ENCODE measurements around the gene SUSD4.

Gene SUSD4

GRCh38 chr1:223208164-223209076 is 155.6 kb downstream of the SUSD4 start:
- DNase-seq: no peak

GRCh38 chr1:223207293-223208066 is 156.5 kb downstream of the SUSD4 start:
- DNase-seq: peak; percentile 15

GRCh38 chr1:223204424-223204823 is 159.6 kb downstream of the SUSD4 start:
- no peak for DNase-seq

- DNase-seq: no peak
Measured at GRCh38 chr1:223203694-223204093, 160.3 kb downstream of the SUSD4 start.

- no peak for DNase-seq
Measured at GRCh38 chr1:223203034-223203408, 161.0 kb downstream of the SUSD4 start.

- DNase-seq: no peak
Measured at GRCh38 chr1:223202376-223203033, 161.5 kb downstream of the SUSD4 start.

- DNase-seq: no peak
Measured at GRCh38 chr1:223201967-223202366, 162.0 kb downstream of the SUSD4 start.

GRCh38 chr1:223200903-223201302 is 163.1 kb downstream of the SUSD4 start:
- DNase-seq: no peak

GRCh38 chr1:223199094-223199647 is 164.8 kb downstream of the SUSD4 start:
- no peak for DNase-seq

- DNase-seq: no peak
Measured at GRCh38 chr1:223198628-223198965, 165.4 kb downstream of the SUSD4 start.

- DNase-seq: no peak
Measured at GRCh38 chr1:223197923-223198627, 165.9 kb downstream of the SUSD4 start.

- DNase-seq: no peak
Measured at GRCh38 chr1:223189903-223190724, 173.9 kb downstream of the SUSD4 start.

GRCh38 chr1:223189525-223189902 is 174.5 kb downstream of the SUSD4 start:
- DNase-seq: no peak

GRCh38 chr1:223188618-223189356 is 175.2 kb downstream of the SUSD4 start:
- DNase-seq: no peak

GRCh38 chr1:223186800-223187199 is 177.2 kb downstream of the SUSD4 start:
- no peak for DNase-seq

GRCh38 chr1:223183268-223183862 is 180.6 kb downstream of the SUSD4 start:
- DNase-seq: no peak

- DNase-seq: no peak
Measured at GRCh38 chr1:223180731-223181321, 183.2 kb downstream of the SUSD4 start.

GRCh38 chr1:223179786-223180185 is 184.2 kb downstream of the SUSD4 start:
- DNase-seq: no peak

- DNase-seq: no peak
Measured at GRCh38 chr1:223179280-223179679, 184.7 kb downstream of the SUSD4 start.

- no peak for DNase-seq
Measured at GRCh38 chr1:223177681-223178080, 186.3 kb downstream of the SUSD4 start.
